Loucy (cell line): ENCODE measurements around the gene SEC23B.

Source experiments
- EZH2phosphoT487 ChIP-seq: fragments of 200-600 bp; IDR thresholded peaks from 2 replicates; pipeline ENCODE4 v1.6.1; 2018; ENCODE audit warnings: antibody characterized with exemption, mild to moderate bottlenecking, moderate library complexity, borderline replicate concordance
- TF ChIP-seq, protein P1 (sequence below): fragments of 200-600 bp; sonication (generic); conservative IDR thresholded peaks from 2 replicates; pipeline ENCODE4 v1.5.1; 2014; ENCODE audit warnings: mild to moderate bottlenecking, antibody characterized with exemption, low read length

DNA sequence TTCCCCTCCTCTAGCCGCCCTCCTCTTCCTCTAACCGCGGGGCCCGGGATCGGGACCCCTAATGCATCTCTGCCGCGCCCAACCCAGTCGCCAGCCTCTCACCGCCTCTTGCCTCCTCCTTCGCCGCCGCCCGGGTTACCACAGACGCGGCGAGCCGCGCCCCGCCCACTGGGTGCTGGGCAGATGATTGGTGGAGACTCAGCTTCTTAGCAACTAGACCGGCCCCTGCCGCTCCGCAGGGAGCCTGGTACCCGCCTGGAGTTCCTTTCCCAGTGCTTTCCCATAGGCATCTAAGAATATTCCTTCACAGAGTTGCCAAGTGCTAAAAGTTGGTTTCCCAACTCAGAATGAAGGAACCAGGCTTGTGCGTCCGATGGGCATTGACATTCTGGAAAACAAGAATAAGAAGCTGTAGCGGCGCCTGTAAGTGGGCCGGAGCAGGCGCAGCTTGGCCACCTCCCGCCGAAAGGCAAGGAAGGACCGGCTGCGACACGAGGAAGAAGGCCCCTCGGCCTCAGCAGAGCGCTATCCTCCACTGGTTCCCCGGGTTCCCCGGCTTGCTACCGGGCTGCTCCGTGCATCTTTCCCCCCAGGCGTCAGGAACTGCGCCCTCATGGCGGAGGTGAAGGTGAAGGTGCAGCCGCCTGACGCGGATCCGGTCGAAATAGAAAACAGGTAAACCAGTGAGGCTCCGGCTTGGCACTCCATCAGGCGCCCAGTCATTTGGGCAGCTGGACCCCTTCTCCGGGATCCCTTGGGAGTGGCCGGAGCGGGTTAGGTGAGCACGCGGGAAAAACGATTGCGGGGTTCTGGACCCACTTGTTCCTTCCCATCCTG lies 40.6 kb upstream of the SEC23B start, which contains the start of the genes DZANK1 and POLR3F:
- TF ChIP-seq, protein P1, sequence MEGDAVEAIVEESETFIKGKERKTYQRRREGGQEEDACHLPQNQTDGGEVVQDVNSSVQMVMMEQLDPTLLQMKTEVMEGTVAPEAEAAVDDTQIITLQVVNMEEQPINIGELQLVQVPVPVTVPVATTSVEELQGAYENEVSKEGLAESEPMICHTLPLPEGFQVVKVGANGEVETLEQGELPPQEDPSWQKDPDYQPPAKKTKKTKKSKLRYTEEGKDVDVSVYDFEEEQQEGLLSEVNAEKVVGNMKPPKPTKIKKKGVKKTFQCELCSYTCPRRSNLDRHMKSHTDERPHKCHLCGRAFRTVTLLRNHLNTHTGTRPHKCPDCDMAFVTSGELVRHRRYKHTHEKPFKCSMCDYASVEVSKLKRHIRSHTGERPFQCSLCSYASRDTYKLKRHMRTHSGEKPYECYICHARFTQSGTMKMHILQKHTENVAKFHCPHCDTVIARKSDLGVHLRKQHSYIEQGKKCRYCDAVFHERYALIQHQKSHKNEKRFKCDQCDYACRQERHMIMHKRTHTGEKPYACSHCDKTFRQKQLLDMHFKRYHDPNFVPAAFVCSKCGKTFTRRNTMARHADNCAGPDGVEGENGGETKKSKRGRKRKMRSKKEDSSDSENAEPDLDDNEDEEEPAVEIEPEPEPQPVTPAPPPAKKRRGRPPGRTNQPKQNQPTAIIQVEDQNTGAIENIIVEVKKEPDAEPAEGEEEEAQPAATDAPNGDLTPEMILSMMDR = no peak
- no peak for TF ChIP-seq EZH2phosphoT487
